HG03025 (cell line): ENCODE data around the gene OBP2B.
"Not testable (repeated sequence)": the region's sequence is repeated elsewhere in the genome, so short reads cannot be mapped to it uniquely, and the experiment has no call there.

Experiments
- ATAC-seq: cut with Tn5 transposase; IDR thresholded peaks from one replicate; pipeline ENCODE4 v1.9.1; 2021; ENCODE audit warnings: mild to moderate bottlenecking, moderate library complexity; ENCODE audit not compliant: unreplicated experiment, low FRiP score

Gene OBP2B

DNA sequence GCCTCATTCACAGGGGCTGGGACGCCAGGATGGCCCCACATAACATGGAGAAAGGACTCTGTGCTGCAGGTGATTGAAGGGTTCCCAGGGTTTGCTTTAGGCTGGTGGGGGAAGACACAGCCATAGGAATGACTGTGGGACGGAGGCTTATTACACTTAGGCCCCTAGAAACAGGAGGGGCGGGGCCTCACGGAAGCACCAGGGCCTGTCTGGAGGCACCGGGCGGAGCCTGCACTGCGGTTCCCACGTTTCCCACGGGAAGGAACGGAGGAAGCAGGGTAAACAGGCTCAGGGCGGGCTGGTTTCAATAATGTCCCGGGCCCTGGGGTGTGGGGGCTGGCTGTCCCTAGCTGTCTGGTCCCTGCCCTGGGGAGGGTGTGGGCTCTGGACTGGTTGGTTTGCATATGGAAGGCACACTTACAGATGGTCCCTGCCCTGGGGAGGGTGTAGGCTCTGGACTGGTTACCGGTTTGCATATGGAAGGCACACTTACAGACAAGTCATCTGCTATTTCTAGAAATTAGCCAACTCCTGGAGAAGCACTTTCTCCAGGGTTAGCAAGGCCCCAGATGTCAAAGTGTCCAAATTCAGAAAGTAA lies 14.2 kb upstream of the OBP2B start:
- ATAC-seq: not testable (repeated sequence)

DNA sequence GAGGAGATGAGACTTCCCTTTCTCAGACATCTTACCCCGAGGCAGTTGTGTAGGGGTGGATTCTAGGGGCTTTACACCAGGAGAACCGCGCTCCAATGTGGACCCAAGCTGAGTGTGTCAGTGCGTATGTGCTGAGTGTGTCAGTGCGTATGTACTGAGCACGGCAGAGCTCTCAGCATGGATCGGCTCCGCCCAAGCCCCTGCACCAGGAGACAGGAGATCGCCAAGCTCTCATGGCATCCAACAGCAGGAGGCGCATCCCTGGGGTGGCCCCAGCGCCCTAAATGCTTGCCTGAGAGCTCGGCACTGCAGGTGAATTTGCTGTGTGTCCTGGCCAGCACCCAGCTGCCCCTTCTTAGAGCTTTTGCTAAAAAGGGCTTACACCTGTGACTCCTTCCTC lies 12.9 kb upstream of the OBP2B start:
- ATAC-seq: not testable (repeated sequence)

DNA sequence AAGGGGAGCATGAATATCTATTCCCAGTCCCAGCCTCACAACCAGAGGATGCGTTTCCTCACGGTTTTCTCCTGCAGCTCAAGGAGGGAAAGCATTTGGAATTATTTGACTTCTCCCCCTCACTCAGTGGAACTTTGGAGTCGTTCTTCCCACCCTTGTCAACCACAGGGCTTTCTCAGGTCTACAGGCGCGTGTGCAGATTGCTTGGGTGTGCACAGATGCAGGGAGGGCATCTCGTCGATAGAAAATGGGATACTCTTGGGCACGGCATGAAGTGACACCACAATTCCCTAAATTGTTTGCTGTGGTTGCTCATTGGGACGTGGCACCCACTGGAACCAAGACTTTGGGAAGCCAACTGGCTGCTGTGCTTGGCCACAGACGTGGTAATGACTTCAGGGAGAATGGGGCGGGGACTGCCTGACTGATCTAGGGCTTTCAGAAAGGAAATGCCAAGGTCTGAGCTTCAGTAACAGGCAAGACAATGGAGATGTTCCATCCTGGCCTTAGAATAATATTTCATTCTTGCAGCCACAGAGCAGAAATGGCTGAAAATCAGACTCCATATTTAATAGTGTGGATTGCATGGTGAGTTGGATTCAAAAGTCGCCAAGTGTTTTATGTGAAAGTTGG lies 12.2 kb upstream of the OBP2B start:
- ATAC-seq: no peak

DNA sequence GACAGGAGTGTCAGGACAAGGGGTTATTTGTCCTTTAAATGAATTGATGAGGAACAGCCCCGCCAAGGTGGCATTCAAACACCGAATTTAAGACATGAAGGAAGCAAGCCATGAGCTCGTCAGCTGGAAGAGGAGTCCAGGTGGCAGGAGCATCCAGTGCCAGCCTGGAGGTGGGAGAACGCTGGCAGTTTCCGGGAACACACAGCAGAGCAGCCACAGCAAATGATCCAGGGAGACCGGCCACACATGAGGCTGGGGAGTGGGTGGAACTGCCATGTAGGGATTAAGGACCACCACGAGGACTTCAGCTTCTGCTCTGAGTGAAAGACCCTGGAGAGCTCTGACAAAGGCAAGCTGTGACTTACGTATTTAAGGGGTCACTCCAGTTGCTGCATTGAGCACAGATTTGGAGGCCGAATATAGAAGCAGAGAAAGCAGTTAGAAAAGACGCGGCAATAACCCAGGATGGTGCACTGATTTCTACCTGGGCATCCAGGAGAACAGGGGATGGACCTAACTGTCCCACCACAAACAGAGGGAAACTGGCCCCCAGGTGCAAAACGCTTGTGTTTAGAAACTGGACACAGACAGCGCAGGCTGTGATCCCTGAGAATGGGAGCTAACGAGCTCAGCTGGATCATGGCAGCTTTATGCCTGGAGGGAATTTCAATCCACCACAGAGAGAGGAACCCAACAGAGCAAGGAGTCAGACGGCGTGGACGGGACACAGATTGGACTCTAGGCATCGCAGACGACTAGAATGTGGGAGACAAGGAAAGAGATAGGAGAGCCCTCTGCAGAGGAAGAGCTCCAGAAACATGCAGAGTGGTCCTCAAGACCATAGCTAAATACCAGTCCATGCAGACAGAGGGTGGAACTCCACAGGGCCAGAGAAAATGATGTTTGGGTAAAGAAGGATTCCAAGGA lies 9.3 kb upstream of the OBP2B start:
- not testable (repeated sequence) for ATAC-seq

DNA sequence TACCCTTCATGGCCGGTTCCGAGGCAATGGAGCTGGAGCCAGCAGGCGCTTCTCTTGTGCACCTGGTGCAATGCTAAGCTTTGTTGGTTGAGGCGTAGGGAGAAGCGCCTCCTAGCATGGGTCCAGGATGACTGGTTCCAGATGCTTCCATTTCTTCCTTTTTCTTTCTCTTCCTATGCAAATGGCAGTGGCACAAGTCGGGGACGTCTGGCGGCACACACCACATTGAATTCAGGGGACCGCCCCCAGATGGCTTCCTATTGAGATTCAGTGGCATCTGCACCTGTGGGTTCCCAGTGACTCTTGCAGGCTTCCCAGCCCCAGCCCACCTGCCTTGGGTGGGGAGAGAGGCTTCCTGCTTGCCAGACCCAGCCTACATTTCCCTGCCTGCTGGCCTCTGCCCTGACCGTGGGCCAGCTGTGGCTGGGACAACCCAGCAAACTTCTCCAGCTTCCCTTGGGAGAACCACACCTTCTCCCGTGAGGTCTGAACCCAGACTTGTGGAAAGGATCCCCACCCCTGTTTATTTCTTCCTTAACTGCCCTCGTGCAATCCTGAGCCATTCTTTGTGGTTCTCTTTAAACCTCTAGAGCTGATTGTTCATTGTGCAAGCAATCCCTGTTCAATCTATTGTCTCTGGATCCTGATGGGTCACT lies 8.4 kb upstream of the OBP2B start:
- not testable (repeated sequence) for ATAC-seq

DNA sequence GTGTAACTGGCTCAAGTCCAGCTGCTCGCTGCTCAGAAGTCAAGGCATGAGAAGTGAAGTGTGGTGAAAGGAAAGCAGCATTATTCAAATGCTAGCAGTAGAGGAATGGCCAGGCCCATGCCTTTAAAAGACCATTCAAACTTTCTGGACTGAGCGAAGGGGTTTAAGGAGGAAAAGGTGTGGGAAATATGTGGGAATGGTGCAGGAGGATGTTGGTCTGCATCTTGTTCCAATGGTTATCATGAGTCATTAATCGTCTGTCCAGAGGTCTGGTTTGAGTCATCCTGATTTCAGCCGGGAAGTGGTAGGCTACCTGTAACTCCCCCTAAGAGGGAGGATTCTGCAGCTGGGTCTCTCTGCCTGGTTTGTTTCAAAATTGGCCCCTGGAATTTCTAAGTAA lies 5.2 kb upstream of the OBP2B start:
- ATAC-seq: not testable (repeated sequence)

DNA sequence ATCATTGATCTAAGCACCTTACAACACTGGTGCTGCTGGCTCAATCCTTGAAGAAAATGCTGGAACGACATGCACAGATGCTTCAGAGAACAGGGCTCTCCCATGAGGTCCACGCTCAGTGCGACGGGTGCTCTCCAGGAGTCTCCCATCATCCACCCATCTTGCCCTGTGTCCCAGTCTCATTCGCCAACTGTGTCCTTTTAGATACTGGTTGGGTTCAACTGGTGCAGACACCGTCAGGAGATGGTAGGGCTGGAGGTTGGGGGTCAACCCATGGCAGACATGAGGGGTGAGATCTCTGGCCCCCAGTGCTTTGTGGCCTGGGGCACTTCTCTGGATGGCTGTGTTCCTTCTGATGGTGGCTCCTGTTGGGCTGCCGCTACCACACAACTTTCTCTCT lies 1.6 kb upstream of the OBP2B start:
- no peak for ATAC-seq

DNA sequence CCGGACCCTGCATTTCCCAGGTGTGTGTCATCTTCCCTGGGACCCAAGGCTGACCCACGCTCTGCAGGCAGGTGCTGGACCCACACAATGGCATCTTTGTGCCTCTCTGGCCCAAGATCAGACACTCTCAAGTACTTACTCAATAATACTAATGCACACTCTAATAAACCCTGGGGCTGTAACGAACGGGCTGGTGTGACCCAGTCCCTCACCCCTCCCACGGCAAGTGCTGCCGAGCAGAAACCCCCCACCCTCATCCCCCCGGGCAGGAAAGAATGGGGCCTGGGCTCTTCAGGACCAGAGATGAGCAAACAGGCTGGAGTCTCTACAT lies 1.1 kb upstream of the OBP2B start:
- ATAC-seq: no peak

DNA sequence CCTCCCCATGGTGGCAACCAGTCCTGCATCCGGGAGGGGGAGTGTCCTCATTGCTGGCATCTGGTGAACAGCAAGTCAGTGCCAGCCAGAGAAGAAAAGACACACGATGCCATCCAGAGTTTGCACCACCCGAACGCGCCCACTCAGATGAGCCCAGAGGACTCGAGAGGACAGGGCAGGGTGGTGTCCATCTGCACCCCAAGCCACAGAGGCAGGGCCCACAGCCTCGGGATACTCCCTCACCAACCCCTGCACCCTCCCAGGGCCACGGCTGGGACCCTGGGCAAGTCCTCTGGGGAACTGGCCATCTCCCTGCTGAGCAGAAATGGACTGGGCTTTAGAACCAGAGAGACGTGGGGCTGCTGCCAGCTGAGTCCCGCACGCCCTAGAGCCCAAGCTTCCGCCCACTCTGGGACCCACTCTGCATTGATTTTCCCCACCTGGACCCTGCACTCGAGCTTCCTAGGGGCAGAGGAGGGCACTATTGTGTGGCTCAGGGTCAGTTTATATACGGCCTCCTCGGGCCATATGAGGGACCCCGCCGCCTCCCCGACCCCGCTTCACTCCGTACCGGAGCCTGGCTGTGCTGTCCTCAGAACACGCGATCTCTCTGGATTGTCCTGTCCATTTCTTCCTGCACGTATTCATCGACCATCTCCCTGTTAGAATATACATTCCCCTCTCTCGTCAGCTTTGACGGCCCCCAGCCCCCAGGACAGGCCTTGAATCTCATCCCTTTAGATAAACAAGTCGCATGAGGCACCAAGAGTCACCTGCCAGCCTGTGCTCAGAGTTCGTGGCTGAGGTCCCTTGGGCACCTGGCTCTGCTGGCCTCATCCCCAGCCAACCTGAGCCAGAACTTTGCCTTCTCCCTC lies 514 bp upstream of the OBP2B start:
- not testable (repeated sequence) for ATAC-seq

DNA sequence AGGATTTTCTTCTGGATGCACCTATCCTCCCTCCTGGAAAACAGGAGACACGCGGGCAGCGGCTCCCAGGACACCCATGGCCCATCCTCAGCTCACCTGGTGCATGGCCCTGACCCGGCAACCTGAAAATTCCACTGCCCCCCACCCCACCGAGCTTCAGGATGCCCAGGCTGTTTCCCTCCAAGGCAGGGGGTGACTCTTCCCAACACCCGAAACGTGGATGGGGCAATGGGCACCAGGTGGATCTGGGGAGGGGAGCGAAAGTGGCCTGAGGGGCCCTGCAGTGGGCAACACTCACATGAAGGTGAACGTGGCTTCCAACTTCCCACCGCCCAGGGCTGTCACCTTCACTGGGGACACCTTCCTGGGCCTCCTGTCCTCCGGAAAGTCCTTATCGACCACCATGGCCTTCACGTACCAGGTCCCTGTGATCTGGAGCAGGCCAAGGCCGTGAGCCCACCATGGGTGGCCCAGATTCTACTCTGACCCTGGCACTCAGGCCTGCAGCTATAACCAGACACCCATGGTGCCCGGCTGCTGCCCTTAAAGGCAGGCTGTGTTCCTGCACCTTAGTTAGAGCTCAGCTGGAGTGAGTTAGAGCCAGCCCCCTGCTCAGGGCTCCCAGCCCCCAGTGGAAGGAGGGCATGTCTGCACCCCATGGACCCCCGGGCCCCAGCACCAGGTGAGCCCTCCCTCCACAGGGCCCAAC lies 725 bp downstream of the OBP2B start:
- ATAC-seq: not testable (repeated sequence)

DNA sequence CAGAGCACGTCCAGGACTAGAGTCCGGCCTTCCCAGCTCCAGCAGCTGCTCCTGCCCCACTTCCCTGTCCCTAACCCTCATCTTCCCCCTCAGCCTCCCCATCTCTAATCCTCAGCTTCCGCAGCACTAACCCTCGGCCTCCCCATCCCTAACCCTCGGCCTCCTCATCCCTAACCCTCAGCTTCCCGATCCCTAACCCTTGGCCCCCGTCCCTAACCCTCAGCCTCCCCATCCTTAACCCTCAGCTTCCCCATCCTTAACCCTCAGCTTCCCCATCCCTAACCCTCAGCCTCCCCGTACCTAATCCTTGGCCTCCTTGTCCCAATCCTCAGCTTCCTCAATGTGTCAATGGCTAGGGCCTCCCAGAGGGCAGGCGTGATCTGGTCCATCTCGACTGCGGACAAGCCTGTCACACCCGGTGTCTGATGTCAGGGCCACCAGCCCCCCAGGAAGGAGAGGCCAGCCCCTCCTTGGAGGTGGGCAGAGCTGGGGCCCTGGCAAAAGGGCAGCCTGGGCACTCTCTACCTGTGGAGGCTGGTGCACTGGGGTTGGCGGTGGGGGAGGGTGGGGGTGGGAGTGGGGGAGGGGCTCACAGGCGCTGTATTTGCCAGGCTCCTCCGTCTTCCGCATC lies 1.4 kb downstream of the OBP2B start:
- no peak for ATAC-seq

DNA sequence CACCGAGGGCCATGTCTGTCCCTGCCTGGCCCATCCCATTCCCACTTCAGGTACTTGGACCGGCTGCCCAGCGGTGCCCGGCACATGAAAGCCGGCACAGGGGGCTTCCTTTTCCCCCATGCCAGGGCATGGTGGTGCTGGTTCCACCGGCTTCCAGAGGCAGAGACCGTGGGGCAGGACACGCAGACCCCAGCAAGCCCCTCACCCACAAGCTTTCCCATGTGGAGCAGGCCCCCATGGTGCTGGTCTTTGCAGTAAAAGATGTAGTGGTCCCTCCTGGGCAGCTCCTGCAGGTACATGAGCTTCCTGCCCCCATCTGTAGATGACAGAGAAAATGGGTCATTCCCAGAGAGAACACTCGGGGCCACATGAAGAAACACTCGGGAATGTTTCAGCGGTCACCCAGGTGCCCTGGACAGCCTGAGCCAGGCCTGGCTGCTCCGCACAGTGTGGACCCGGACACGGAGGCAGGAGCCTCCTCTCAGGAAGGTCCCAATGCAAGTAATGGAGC lies 2.0 kb downstream of the OBP2B start:
- no peak for ATAC-seq

DNA sequence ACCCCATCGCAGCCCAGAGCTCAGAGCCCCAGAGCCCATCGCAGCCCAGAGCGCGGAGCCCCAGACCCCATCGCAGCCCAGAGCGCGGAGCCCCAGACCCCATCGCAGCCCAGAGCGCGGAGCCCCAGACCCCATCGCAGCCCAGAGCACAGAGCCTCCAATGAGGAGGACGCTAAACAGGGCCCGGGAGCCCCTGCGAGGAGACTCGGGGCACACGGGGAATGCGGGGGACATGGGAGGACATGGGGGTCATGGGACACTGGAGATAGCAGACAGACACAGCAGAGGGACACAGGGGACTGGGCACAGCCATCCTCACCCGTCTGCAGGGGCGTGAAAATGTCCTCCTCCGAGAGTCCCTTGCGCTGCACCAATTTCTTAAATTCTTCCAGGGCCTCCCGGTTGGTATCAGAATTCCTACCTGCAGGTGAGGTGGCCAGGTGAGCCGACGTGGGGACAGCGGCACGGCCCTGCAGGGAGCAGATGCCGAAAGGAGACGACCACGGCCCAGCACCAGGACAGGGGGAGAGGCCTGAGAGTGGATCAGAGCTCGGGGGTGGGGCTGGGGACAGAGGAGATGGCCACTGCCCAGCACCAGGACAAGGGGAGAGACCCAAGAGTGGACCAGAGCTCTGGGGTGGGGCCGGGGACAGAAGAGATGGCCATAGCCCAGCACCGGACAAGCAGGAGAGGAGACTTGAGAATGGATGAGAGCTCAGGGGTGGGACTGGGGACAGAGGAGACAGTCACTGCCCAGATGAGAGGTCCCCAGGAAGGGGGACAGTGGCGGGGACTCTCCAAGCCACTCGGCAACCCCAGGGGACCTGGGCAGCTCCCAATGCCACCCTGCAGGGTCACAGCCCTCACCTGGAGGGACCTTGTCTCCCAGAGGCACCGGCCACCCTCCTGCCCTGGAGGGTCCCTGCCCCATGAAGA lies 2.8 kb downstream of the OBP2B start:
- no peak for ATAC-seq

DNA sequence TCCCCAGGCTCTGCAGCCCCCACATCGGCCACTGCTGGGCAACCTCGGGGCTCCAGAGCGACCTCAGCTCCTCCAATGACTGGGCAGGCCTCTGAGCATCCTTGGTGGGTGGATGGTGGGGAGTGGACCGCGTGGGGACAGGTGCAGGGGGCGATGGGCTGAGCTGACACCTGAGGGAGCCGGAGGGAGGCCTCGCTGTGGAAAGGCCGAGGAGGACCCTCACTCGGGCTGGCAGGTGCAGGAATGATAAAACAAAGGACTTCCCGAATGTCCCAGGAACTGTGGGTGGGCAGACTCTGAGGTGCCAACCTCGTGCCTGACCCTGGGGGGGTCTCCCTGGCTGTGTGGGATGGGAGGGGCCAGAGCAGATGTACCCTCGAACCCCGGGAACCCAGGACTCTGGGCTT lies 3.6 kb downstream of the OBP2B start:
- not testable (repeated sequence) for ATAC-seq

DNA sequence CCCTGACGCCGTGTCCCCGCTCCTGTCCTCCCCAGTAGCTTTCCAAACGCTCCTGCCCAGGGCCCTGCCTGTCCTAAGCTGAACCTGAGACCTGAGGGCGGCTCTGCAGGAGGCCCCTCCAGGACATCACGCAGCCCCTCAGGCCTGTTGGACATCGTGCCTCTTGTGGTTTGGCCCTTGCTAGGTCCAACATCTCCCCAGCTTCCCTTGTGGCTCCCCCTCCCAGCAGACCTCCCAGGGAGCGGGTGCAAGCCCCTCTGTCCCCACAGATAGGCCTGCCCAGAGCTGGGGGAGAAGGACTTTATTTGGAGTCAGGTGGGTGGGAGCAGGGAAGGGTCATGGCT lies 4.1 kb downstream of the OBP2B start:
- ATAC-seq: no peak

DNA sequence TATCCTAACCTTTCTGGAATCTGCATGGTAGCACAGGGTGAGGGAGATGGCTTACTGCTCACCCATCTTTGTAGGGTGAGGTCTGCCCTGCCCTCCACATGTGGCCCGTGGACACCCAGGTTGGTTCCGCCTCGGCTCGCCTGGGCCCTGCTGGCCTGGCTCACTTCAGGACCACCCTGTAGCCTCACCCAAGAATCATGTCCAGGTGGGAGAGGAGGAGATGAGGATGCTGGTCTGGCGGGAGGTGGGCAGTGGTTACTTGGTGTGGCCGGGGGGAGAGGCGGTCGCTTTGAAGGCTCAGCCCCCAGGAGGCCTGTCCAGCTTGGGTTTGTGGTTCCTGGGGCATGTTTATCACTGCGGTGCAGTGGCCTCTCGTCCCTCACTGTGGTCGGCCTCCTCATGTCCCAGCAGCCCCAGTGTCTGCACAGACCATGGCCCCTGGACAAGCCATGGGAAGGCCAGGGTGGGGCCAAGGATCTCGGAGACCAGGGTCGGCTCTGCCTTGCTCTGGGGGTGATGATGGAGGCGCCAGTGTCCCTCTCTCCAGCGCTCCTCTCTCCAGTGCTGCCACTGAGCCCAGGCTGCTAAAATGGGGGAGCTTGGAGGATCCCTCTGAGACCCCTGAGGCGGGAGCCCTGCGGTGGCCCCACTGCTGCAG lies 4.6 kb downstream of the OBP2B start:
- ATAC-seq: no peak

DNA sequence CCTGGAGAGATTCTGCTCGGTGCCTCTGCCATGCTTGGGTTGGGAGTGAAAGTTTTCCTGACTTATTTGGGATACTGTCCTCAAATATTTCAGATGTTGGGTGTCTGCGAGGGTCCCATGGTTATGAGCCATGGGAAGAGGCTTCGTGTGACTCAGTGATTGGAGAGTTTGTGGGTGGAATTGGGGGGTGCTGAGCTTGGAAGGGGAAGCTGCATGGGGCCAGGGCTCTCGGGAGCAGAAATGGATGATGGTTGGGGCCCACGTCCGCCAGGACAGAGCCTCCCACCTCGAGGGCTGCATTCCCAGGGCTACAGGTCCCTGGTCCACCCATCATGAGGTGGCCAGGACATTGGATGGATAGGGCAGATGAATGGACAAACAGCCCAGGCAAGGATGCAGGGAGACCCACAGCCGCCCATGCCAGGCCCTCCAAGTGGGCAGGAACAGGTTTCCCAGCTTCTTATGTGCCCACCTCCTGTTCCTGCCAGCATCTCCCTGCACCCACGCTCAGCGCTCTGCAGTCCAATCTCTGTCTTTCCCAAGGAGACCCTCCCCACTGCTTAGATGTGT lies 5.5 kb downstream of the OBP2B start:
- ATAC-seq: no peak
